Suppressor macrophage treated with lipopolysaccharide for 4 hours (primary cell): ENCODE data around the gene OTOS.

Experiments used
- DNase-seq: peaks from one replicate; pipeline ENCODE4 v3.0.0-alpha.2; 2020

Gene OTOS

GRCh38 chr2:240149943-240150784, 9.7 kb upstream of the OTOS start:
- peak; percentile 38 for DNase-seq

- no peak for DNase-seq
These were observed 7.6 kb upstream of the OTOS start for GRCh38 chr2:240147911-240148587.

GRCh38 chr2:240147382-240147781, 6.9 kb upstream of the OTOS start:
- no peak for DNase-seq

GRCh38 chr2:240146627-240147278, 6.3 kb upstream of the OTOS start:
- no peak for DNase-seq

GRCh38 chr2:240146141-240146561, 5.7 kb upstream of the OTOS start:
- no peak for DNase-seq

- no peak for DNase-seq
These were observed 5.0 kb upstream of the OTOS start for GRCh38 chr2:240145461-240145860.

- DNase-seq: no peak
These were observed 4.3 kb upstream of the OTOS start for GRCh38 chr2:240144649-240145261.

- peak; percentile 73 for DNase-seq
These were observed 3.6 kb upstream of the OTOS start for GRCh38 chr2:240143801-240144648.

- no peak for DNase-seq
These were observed 2.8 kb upstream of the OTOS start for GRCh38 chr2:240143276-240143675.

GRCh38 chr2:240142859-240143258, 2.4 kb upstream of the OTOS start:
- DNase-seq: no peak

GRCh38 chr2:240142256-240142775, 1.9 kb upstream of the OTOS start:
- DNase-seq: no peak

- DNase-seq: no peak
These were observed 1.3 kb upstream of the OTOS start for GRCh38 chr2:240141736-240142135.

GRCh38 chr2:240140920-240141319, 462 bp upstream of the OTOS start:
- no peak for DNase-seq

GRCh38 chr2:240139666-240140393, 628 bp downstream of the OTOS start:
- DNase-seq: no peak

GRCh38 chr2:240139011-240139441, 1.4 kb downstream of the OTOS start:
- DNase-seq: no peak

GRCh38 chr2:240138254-240138984, 2.0 kb downstream of the OTOS start:
- no peak for DNase-seq

- DNase-seq: no peak
These were observed 2.7 kb downstream of the OTOS start for GRCh38 chr2:240137596-240138253.

GRCh38 chr2:240136671-240137292, 3.7 kb downstream of the OTOS start:
- peak; percentile 4 for DNase-seq

- DNase-seq: peak; percentile 93
These were observed 4.3 kb downstream of the OTOS start, which contains the start of gene COPS9 for GRCh38 chr2:240136013-240136670. Gene COPS9 (minus strand): TSS chr2:240136305. CDS start chr2:240136284, 21 bp downstream.
